GM18511 (cell line): ENCODE data around the gene CAPN10.
"Not testable (repeated sequence)": the region's sequence is repeated elsewhere in the genome, so short reads cannot be mapped to it uniquely, and the experiment has no call there.

ENCODE experiments used
- ATAC-seq: cut with Tn5 transposase; IDR thresholded peaks from one replicate; pipeline ENCODE4 v1.9.1; 2021; ENCODE audit warnings: mild to moderate bottlenecking, moderate library complexity; ENCODE audit not compliant: unreplicated experiment

The CAPN10 gene

GRCh38 chr2:240586198-240586918 is at the start of gene CAPN10:
Gene CAPN10 (plus strand): TSS chr2:240586734. CDS start chr2:240586912, 178 bp downstream.
- peak; percentile 65 for ATAC-seq

GRCh38 chr2:240538031-240538780 is 48.3 kb upstream of the CAPN10 start:
- ATAC-seq = no peak

GRCh38 chr2:240539101-240539500 is 47.4 kb upstream of the CAPN10 start:
- ATAC-seq = not testable (repeated sequence)

GRCh38 chr2:240539906-240540305 is 46.6 kb upstream of the CAPN10 start:
- no peak for ATAC-seq

- no peak for ATAC-seq
These were observed 35.2 kb upstream of the CAPN10 start for GRCh38 chr2:240551288-240551687.

- ATAC-seq = no peak
These were observed 34.7 kb upstream of the CAPN10 start for GRCh38 chr2:240551811-240552210.

- no peak for ATAC-seq
These were observed 32.5 kb upstream of the CAPN10 start for GRCh38 chr2:240553956-240554480.

- no peak for ATAC-seq
These were observed 31.6 kb upstream of the CAPN10 start for GRCh38 chr2:240554767-240555493.

- no peak for ATAC-seq
These were observed 30.8 kb upstream of the CAPN10 start for GRCh38 chr2:240555541-240556250.

- ATAC-seq = no peak
These were observed 29.9 kb upstream of the CAPN10 start for GRCh38 chr2:240556553-240557100.

GRCh38 chr2:240557101-240557751 is 29.3 kb upstream of the CAPN10 start:
- no peak for ATAC-seq

GRCh38 chr2:240557808-240558207 is 28.7 kb upstream of the CAPN10 start, which contains the start of gene ANKMY1:
Gene ANKMY1 (minus strand): TSS chr2:240557988. CDS start chr2:240557335, 653 bp downstream.
- ATAC-seq = no peak

- ATAC-seq = no peak
These were observed 28.2 kb upstream of the CAPN10 start for GRCh38 chr2:240558236-240558761.

- ATAC-seq = no peak
These were observed 27.2 kb upstream of the CAPN10 start for GRCh38 chr2:240559286-240559685.

GRCh38 chr2:240560084-240560479 is 26.5 kb upstream of the CAPN10 start, which contains the start of gene DUSP28:
Gene DUSP28 (plus strand): TSS chr2:240560357. CDS start chr2:240560685, 328 bp downstream.
- ATAC-seq = peak; percentile 73

- ATAC-seq = peak; percentile 57
These were observed 25.8 kb upstream of the CAPN10 start for GRCh38 chr2:240560480-240561324.

GRCh38 chr2:240561325-240561971 is 25.1 kb upstream of the CAPN10 start:
- ATAC-seq = peak; percentile 3

- not testable (repeated sequence) for ATAC-seq
These were observed 23.3 kb upstream of the CAPN10 start for GRCh38 chr2:240563231-240563630.
